SW480 (cell line): ENCODE measurements around the gene TWF2.

ENCODE experiments used
- DNase-seq: peaks from one replicate; pipeline ENCODE4 v3.0.0-alpha.2; 2016; ENCODE audit warnings: low spot score

Gene TWF2

DNA sequence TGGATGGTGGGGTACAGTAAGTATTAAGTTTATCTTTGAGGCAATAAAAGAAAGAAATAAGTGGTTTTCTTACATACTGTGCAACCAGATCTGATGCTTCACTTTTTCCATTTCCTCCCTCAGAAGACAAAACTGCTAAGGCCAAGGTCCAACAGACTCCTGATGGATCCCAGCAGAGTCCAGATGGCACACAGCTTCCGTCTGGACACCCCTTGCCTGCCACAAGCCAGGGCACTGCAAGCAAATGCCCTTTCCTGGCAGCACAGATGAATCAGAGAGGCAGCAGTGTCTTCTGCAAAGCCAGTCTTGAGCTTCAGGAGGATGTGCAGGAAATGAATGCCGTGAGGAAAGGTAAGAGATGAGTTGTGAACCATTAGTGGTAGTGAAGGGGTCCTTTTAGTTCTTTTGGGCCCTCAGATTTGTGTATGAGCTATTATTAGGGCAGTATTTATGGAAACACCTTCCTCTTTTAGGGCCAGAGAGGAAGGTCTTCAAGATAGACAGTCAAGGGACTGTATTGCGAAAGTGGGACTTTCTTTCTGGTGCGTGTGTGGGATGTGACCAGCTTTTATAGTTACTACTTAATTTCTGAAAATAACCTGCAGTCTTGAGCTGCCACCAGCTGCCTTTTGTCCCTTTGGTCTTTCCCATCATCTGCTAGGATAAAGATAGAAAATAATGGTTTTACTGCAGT, 36.4 kb downstream of the TWF2 start:
- DNase-seq = no peak

- DNase-seq = no peak
These were observed 37.8 kb downstream of the TWF2 start for GRCh38 chr3:52200981-52201679.

GRCh38 chr3:52198643-52199608, 40.0 kb downstream of the TWF2 start:
- DNase-seq = no peak

GRCh38 chr3:52197842-52198625, 40.9 kb downstream of the TWF2 start, which contains the start of gene ALAS1:
TSS of gene ALAS1 (plus strand) at chr3:52198160. CDS start at chr3:52199242, 1,082 bp downstream.
- peak; percentile 85 for DNase-seq

- DNase-seq = peak; percentile 7
These were observed 41.5 kb downstream of the TWF2 start for GRCh38 chr3:52197499-52197841.

- DNase-seq = peak; percentile 50
These were observed 42.0 kb downstream of the TWF2 start for GRCh38 chr3:52196977-52197376.

DNA sequence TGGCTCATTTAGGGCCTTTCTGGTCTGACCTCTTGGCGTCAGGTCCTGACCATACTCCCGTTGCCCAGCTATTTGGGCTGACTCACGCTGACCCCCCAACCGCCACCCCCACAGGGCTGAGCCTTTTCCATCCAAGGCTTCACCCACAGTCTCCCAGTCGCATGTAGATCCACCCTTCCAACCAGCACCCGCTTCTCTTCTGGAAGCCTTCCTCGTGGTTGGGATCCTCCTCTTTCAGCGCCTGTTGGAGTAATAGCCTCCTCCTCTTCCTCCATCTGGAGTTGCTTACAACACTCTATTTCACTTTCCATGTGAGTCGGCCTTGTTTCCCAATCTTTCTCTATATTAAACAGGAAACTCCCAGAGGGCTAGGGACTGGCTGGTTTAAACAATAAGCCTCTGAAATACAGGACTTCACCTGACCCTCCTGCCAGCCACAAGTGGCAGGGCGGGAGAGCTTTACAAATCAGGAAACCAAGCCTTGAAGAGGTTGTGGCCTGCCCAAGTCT, 43.1 kb downstream of the TWF2 start:
- DNase-seq = no peak

- DNase-seq = no peak
These were observed 43.7 kb downstream of the TWF2 start for GRCh38 chr3:52195291-52195597.

DNA sequence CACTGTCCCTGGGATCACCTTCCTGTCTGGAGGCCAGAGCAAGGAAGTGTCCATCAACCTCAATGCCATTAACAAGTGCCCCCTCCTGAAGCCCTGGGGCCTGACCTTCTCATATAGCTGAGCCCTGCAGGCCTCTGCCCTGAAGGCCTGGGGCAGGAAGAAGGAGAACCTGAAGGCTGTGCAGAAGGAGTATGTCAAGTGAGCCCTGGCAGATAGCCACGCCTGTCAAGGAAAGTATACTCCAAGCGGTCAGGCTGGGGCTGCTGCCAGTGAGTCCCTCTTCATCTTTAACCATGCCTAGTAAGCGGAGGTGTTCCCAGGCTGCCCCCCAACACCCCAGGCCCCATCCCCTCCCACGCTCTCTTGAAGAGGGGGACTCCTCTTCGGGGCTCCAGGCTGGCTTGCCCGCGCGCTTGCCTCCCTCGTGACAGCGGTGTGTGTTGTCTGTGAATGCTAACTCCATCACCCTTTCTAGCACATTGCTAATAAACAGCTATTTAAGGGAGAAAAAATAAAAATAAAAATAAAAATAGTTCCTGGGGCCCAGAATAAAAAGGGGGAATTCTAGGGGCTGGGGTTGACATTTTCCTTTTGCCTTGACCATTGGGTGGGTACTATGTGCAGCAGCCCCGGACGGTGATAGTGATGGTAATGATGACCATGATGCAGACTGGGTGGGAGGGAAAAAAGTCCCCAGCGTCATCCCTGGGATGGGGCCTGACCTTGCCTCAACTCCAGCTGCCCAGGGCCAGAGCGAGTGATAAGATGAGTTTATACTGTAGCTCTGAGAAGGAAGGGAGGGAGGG, 44.3 kb downstream of the TWF2 start:
- no peak for DNase-seq

- DNase-seq = no peak
These were observed 45.9 kb downstream of the TWF2 start for GRCh38 chr3:52193065-52193464.

DNA sequence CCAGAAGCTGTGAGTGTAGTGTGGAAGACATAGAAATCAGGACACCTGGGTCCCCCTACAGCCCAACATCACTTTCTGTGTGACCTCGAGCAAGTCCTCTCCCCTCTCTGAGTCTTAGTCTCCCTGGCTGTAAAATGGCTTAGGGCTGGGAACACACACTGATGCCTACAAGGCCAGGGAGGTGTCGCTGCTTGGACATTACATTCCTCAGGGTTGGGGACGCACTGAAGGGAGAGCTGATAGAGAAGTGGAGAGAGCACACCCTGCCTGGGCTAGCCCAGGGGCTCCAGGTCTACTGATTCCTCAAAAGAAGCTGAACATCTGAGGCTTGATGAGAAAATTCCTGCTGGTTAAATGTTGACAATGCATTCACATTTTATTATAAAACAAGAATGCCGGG, 47.3 kb downstream of the TWF2 start:
- no peak for DNase-seq

DNA sequence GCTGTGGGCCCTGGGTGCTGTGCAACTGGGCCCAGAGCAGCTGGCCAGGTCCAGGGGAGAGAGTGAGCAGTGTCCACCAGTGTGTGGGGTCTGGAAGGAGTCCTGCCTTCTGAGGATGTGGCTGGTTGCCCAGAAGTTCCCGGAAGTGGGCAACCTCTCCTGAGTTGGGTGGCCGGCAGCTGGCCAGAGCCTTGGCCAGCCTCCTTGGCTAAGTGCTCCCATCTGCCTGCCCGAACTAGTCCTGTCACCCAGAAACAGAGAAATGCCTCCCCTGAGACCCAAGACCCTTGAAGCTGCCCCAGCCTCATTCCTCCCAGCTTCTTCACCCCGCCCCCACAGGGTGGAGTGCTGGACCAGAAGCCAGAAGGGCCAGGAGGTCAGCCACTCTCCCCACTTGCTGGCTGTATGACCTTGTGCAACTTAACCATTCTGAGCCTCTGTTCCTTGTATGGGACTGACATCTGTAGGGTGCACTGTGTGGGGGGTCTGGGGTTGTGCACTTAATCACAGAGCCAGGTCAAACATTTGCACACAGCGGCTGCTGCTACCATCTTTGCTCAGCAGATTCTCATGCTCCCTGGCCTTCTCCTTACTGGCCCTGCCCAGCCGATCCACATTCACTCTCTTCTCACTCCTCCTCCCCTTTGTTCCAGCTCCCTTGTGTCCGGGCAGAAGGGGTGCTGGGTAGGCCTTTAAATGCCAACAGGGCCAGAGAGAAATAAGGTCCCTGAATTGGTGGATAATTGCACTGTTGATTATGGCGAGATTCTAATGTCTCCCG, 48.5 kb downstream of the TWF2 start:
- no peak for DNase-seq

- DNase-seq = no peak
These were observed 50.4 kb downstream of the TWF2 start for GRCh38 chr3:52188556-52188955.

GRCh38 chr3:52186729-52187128, 52.2 kb downstream of the TWF2 start:
- DNase-seq = no peak

DNA sequence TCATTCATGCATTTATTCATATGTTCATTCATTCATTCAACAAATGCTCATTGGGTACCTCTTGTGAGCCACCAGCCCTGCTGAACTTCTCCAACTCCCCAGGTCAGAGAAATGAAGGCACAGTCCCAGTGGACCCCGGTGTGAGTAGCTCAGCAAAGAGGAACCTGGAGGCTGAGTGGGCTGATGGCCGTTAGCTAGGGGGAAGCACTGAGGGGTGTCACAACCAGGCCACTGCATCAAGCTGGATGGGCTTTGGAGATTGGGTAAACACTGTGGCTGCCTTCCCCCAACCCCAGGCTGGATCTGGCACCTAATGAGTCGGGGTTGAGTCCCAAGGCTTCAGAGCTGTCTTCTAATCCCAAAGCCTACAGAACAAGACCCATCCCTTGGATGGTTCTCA, 53.1 kb downstream of the TWF2 start:
- no peak for DNase-seq

GRCh38 chr3:52185311-52185710, 53.6 kb downstream of the TWF2 start:
- no peak for DNase-seq

DNA sequence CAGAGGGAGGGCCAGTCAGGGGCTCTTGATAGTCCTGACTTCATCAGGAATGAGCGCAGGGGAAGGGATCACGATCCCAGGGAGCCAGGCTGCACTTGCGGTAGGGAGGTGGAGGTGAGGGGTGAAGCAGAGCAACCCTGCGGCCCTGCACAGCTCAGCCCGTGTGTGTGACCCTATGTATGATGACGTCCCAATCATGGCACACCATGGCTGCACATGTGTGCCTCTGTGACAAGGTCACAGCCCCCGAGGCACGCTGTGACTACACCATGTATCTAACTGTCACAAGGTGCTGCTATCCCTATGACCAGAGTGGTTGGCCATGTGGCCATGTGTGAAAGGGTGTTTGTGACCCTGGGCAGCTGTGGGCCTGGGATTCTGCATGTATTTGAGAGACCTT, 54.3 kb downstream of the TWF2 start:
- DNase-seq = no peak

DNA sequence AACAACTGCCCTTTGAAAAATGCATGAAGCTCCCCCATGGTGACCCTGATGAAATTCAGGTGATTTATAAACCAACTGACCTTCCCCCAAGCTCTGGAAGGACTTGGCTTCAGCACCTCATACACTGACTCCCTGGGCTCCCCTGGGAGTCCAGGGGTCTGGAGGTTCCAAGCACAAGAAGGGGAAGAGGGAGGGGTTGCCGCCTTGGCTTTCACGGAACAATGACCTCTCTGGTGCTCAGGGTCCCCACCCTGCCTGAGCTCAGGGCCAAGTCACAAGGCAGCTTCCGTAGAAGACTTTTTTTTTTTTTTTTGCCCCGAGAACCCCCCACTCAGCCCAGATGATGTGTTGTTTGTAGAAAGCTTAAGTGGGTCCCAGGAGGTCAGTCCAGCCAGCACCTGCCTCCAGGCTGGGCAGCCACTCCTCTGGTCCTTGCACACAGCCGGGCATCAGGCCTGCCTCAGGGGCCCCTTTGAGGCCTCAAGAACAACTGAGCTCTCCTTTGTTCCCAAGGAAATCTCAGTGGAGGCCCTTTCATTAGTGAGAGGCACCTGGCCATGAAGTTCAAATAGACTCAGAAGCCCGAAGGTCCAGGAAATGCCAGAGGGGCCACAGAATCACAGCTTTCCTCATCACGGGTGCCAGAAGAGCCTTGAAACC, 55.0 kb downstream of the TWF2 start:
- no peak for DNase-seq

DNA sequence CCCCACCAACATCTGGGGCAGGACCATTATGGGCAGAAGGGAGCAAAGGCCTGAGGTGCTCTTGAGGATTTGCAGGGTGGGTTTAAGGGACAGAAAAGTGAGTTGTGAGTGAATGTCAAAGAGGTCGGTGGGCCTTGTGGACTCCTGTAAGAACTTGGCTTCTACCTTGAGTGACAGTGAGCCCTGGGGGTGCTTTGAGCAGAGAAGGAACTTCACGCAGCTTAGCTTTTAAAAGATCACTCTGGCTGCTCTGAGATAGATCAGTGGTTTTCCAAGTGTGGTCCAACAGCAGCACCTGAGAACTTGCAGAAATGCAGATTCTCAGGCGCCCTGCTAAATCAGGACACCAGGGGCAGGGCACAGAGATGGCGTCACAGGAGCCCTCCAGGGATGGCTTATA, 56.3 kb downstream of the TWF2 start:
- DNase-seq = no peak

GRCh38 chr3:52182196-52182595, 56.8 kb downstream of the TWF2 start:
- DNase-seq = no peak
